NCI-H2107 treated with DMSO at 0.1 percent for 48 hours (cell line): ENCODE data around the gene CCDC184.
A peak's percentile ranks its signal among the peaks of the same experiment; 100 is the strongest.

Source experiments
- DNase-seq: peaks from one replicate; lab custom pipeline; 2025; ENCODE audit not compliant: unreplicated experiment; lab: John Stamatoyannopoulos, UW

CCDC184 gene

DNA sequence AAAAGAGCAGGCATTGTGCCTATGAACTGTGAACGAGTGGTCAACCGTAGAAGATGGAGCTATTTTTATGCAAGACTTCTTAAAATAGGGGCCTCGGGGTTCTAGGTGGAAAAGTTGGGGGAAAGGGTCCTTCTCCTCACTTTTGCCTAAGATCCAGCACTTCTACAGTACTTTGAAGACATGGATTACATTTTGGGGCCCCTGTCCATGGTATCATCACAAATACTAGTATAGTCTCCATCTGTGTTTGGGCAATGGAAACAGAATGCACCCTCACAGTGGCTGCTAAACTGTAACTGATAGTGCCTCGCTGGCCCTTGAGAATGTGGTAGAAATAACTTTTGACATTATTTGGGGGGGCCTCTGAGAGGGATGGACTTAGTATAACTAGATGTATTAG lies 5.5 kb upstream of the CCDC184 start:
- no peak for DNase-seq

- DNase-seq, result no peak
Measured at GRCh38 chr12:48179466-48179865, 4.0 kb upstream of the CCDC184 start.

DNA sequence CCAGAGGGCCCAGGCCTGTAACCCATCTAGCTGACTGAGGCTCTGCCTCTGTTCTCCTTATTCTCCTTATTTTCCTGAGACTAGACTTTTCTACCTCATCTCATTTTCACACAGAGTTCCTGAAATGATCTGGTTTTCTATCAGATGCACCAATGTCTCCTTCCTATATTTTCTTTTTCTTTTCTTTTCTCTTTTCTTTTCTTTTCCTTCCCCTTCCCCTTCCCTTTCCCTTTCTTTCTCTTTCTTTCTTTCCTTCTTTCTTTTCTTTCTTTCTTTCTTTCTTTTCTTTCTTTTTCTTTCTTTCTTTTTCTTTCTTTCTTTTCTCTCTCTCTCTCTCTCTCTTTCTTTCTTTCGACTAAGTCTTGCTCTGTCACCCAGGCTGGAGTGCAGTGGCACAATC lies 3.0 kb upstream of the CCDC184 start:
- no peak for DNase-seq

DNA sequence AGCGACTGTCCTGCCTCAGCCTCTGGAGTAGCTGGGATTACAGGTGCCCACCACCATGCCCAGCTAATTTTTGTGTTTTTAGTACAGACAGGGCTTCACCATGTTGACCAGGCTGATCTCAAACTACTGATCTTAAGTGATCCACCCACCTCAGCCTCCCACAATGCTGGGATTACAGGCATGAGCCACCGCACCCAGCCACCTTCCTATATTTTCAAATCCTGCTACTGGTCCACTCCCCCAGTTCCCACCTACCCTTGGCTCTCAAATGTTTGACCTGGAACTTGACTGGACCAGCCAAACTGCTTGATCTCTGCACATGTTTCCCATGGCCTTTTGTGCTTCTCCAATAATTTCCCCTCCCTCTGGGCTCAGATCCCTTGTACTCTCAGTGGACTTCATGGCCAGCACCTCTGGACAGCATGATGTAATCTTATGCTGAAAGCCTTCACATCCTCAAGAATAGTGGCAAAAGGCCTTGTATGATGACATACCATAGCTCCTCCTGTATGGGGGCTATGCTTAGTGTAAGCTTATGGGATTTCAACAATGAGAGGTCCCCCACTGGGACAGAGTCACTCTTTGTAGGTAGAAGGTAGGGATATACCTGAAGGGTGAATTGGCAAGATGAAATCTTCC lies 2.5 kb upstream of the CCDC184 start:
- no peak for DNase-seq

DNA sequence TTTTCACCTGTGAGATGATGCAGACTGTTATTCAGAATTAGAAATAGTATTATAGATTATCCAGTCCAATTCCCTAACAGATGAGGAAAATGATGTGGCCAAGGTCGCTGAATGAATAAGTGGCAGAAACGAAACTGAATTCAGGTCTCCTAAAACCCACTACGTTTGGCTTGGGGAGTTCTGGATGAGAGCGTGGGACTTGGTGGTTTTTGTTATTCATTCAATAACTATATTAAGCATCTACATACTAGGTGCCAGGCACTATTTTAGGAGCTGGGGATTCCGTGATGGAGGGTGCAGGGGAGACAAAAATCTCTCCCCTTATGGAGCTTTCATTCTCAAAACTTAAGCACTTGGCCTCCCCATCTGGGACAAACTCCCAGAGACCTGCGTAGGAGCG lies 813 bp upstream of the CCDC184 start:
- no peak for DNase-seq

- peak; percentile 7 for DNase-seq
Measured at GRCh38 chr12:48183876-48184548, 568 bp downstream of the CCDC184 start.

GRCh38 chr12:48184549-48184922 lies 1.1 kb downstream of the CCDC184 start:
- no peak for DNase-seq

GRCh38 chr12:48185181-48185919 lies 1.9 kb downstream of the CCDC184 start:
- no peak for DNase-seq

- DNase-seq, result no peak
Measured at GRCh38 chr12:48187916-48188695, 4.7 kb downstream of the CCDC184 start.

GRCh38 chr12:48189331-48190125 lies 6.1 kb downstream of the CCDC184 start:
- DNase-seq, result peak; percentile 71

DNA sequence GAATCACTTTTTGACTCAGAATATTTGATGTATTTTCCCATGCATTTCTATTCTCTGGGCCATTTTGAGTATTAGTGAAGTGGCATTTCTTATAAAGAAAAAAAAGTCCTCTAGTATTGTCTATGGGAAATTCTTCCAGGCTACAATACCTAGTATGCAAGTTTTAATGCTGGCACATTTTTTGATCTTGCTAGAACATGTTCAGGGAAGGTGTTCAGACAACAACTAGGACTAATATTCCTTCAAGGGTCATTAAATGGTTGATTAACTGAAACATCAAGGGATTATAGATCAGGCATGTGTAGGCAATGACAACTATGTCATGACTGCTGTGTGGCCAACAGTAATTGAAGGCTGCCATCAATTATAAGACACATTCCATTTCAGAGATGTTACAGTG lies 7.7 kb downstream of the CCDC184 start:
- DNase-seq, result no peak

GRCh38 chr12:48192861-48193260 lies 9.4 kb downstream of the CCDC184 start:
- DNase-seq, result no peak

- DNase-seq, result no peak
Measured at GRCh38 chr12:48193623-48194022, 10.2 kb downstream of the CCDC184 start.

GRCh38 chr12:48194799-48195201 lies 11.4 kb downstream of the CCDC184 start:
- DNase-seq, result no peak

GRCh38 chr12:48197549-48197970 lies 14.1 kb downstream of the CCDC184 start:
- DNase-seq, result peak; percentile 76

DNA sequence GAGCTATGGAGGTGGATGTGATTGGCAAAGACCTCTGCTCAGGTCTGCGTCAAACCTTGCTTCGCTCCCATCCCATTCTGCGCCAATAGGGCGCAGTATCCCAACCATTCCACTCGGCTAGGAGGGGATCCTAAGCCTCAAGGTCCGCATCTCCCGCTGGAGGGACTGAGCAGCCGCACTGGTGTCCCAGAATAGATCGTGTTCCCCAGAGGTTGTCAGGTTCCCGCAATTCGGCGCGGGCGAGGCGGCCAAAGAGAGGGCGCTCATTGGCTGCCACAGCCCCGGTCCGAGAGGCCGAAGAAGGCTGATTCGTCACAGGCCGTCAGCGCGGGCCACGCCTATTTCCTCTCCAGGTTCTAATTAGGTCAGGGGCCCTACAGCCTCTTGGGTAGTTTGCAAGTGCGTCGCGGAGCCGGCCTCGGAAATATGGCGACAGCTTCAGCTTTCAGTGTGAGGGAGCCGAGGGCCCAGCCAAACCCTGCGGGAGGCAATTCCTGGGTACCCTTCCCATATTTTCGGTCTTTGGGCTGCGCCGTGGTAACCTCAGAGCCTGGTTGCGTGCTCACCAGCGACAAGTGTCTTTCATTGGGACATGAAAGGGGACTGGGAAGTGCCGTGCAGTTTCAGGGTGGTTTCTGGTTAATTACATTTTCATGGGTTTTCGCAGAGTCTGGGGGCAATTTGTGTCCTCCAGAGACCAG lies 14.7 kb downstream of the CCDC184 start:
- peak; percentile 95 for DNase-seq

- DNase-seq, result no peak
Measured at GRCh38 chr12:48198672-48198971, 15.2 kb downstream of the CCDC184 start.

DNA sequence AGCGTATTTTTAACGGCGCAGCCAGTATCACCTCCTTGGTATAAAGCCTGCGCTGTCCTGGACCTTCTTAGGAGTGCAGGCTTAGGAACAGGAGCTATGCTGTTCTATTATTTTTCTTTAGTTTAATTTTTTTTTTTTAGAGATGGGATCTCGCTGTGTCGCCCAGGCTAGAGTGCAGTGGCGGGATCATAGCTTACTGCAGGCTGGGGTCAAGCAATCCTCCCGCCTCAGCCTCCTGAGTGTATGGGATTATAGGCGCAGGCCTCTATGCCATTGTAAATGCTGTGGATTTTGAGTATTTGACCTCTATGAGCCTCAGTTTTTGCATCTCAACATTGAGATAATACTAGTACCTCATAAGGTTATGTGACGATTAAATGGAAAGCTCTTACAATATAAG lies 15.5 kb downstream of the CCDC184 start:
- DNase-seq, result no peak

- no peak for DNase-seq
Measured at GRCh38 chr12:48199774-48200221, 16.4 kb downstream of the CCDC184 start.

DNA sequence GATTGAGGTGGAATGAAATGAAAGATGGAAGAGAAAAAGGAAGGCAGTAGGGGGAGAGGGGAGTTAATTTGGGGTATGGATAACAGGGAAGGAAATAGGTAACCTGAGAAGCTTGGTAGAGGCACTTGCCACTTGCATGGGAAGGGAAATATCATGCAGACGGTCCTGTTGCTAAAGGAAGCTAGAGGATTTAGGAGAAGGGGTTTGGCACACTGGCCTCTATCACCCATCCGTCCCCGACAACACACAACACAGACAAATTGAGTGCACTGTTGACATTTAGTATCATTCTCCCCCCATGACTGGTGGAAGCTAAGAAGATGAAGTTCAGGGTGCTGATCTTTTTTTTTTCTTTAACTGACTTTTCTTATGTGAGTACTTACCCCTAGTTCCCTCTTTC lies 17.6 kb downstream of the CCDC184 start:
- no peak for DNase-seq
